ENCODE results near the gene OVOL3.

The OVOL3 gene

GRCh38 chr19:36106991-36107390 is 4.0 kb upstream of the OVOL3 start:
- H3K4me3 ChIP-seq (ENCODE audit: control insufficient read depth in 1 of 7, extremely low read depth in 1 of 7, insufficient read depth in 4 of 7, low read depth in 2 of 7, low read length in 6 of 7) = no peak overlapping the region
- DNase-seq = no peak
- WGBS (ENCODE audit: insufficient coverage) = 94% methylated on average over 4 of the region's 5 CpGs
- peaks cover 3 to 62% (median 30%) of the 10 kb centered on the region in 4 experiments for H3K36me3 ChIP-seq (ENCODE audit: control insufficient read depth in 4 of 4, insufficient read depth in 4 of 4, low read length in 3 of 4)
- no peaks in the 10 kb centered on the region for H3K4me1 ChIP-seq (ENCODE audit: control extremely low read depth in 1 of 4, control insufficient read depth in 4 of 4, insufficient read depth in 4 of 4, low read length in 3 of 4)
- CTCF ChIA-PET = interaction anchor here (1.3 kb wide), 1 partner anchor 27 kb away, joined by 5 read pairs; no protein-coding TSS in a partner anchor
- POLR2A ChIA-PET = no interaction called here
- no peaks in the 10 kb centered on the region for H3K27me3 ChIP-seq (replicated peaks in 2 of 5; ENCODE audit: control insufficient read depth in 4 of 5, insufficient read depth in 5 of 5, low read length in 4 of 5)
- no peak overlapping the region for H3K27ac ChIP-seq (ENCODE audit: insufficient read depth in 1 of 2, low read depth in 1 of 2, low read length in 2 of 2, poor library complexity in 1 of 2, severe bottlenecking in 2 of 2)
- H3K9me3 ChIP-seq (ENCODE audit: control extremely low read depth in 1 of 5, control insufficient read depth in 4 of 5, insufficient read depth in 2 of 5, low read depth in 1 of 5, low read length in 4 of 5) = no peaks in the 10 kb centered on the region

DNA sequence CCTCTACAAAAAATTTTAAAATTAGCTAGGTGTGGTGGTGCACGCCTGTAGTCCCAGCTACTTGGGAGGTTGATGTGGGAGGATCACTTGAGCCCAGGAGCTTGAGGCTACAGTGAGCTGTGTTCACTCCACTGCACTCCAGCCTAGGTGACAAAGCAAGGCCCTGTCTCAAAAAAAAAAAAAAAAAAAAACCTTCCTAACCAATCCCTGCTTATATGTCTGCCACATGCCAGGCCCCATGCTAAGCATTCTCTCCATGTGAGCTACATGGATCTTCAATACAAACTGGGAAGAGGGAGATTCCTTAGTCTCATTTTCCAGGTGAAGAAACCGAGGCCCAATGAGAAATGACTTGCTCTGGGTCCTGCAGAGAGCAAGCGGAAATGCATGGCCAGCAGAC is 2.3 kb upstream of the OVOL3 start:
- H3K36me3 ChIP-seq (ENCODE audit: control insufficient read depth in 4 of 4, insufficient read depth in 4 of 4, low read length in 3 of 4) = peaks cover 3 to 61% (median 27%) of the 10 kb centered on the region in 4 experiments
- no peak for DNase-seq
- no peak overlapping the region for H3K27ac ChIP-seq (ENCODE audit: insufficient read depth in 1 of 2, low read depth in 1 of 2, low read length in 2 of 2, poor library complexity in 1 of 2, severe bottlenecking in 2 of 2)
- 100% methylated on average over 1 of the region's 3 CpGs for WGBS (ENCODE audit: insufficient coverage)
- H3K27me3 ChIP-seq (replicated peaks in 2 of 5; ENCODE audit: control insufficient read depth in 4 of 5, insufficient read depth in 5 of 5, low read length in 4 of 5) = no peaks in the 10 kb centered on the region
- no peaks in the 10 kb centered on the region for H3K9me3 ChIP-seq (ENCODE audit: control extremely low read depth in 1 of 5, control insufficient read depth in 4 of 5, insufficient read depth in 2 of 5, low read depth in 1 of 5, low read length in 4 of 5)
- peaks cover 0 to 6% (median 5%) of the 10 kb centered on the region in 4 experiments for H3K4me1 ChIP-seq (ENCODE audit: control extremely low read depth in 1 of 4, control insufficient read depth in 4 of 4, insufficient read depth in 4 of 4, low read length in 3 of 4)
- POLR2A ChIA-PET = no interaction called here
- no peak overlapping the region for H3K4me3 ChIP-seq (ENCODE audit: control insufficient read depth in 1 of 7, extremely low read depth in 1 of 7, insufficient read depth in 4 of 7, low read depth in 2 of 7, low read length in 6 of 7)
- CTCF ChIA-PET = interaction anchor here (1.1 kb wide), 1 partner anchor 19 kb away, joined by 3 read pairs; no protein-coding TSS in a partner anchor

GRCh38 chr19:36111200-36111539 is 227 bp downstream of the OVOL3 start:
- no peak for DNase-seq
- Histone ChIP-seq H3K27me3 (replicated peaks in 2 of 5; ENCODE audit: control insufficient read depth in 4 of 5, insufficient read depth in 5 of 5, low read length in 4 of 5) (no peaks in the 10 kb centered on the region), H3K9me3 (ENCODE audit: control extremely low read depth in 1 of 5, control insufficient read depth in 4 of 5, insufficient read depth in 2 of 5, low read depth in 1 of 5, low read length in 4 of 5) (no peaks in the 10 kb centered on the region), H3K36me3 (ENCODE audit: control insufficient read depth in 4 of 4, insufficient read depth in 4 of 4, low read length in 3 of 4) (peaks cover 3 to 44% (median 17%) of the 10 kb centered on the region in 4 experiments), H3K4me3 (ENCODE audit: control insufficient read depth in 1 of 7, extremely low read depth in 1 of 7, insufficient read depth in 4 of 7, low read depth in 2 of 7, low read length in 6 of 7) (no peak overlapping the region), H3K27ac (ENCODE audit: insufficient read depth in 1 of 2, low read depth in 1 of 2, low read length in 2 of 2, poor library complexity in 1 of 2, severe bottlenecking in 2 of 2) (no peak overlapping the region), H3K4me1 (ENCODE audit: control extremely low read depth in 1 of 4, control insufficient read depth in 4 of 4, insufficient read depth in 4 of 4, low read length in 3 of 4) (peaks cover 0 to 21% (median 19%) of the 10 kb centered on the region in 4 experiments)
- ChIA-PET POLR2A (no interaction called here), CTCF (interaction anchor here (1.2 kb wide), 1 partner anchor 15 kb away, joined by 3 read pairs; no protein-coding TSS in a partner anchor)
- 95% methylated on average over 13 of the region's 13 CpGs for WGBS (ENCODE audit: insufficient coverage)

DNA sequence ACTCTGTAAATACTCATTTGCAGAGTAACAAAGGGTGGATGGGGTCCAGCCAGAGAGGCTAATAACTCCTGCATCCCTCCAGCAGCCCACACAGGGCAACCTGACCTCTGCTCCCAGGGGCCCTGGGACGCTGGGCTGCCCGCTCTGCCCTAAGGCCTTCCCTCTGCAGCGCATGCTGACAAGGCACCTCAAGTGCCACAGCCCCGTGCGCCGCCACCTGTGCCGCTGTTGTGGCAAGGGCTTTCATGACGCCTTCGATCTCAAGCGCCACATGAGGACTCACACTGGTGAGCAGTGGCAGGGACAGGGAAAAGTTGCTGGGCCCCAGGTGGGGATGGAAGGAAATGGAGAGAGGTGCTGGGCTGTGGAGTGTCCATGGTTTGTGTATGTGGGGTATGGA is 1.7 kb downstream of the OVOL3 start:
- no peak overlapping the region for H3K27ac ChIP-seq (ENCODE audit: insufficient read depth in 1 of 2, low read depth in 1 of 2, low read length in 2 of 2, poor library complexity in 1 of 2, severe bottlenecking in 2 of 2)
- no peaks in the 10 kb centered on the region for H3K9me3 ChIP-seq (ENCODE audit: control extremely low read depth in 1 of 5, control insufficient read depth in 4 of 5, insufficient read depth in 2 of 5, low read depth in 1 of 5, low read length in 4 of 5)
- H3K4me1 ChIP-seq (ENCODE audit: control extremely low read depth in 1 of 4, control insufficient read depth in 4 of 4, insufficient read depth in 4 of 4, low read length in 3 of 4) = peaks cover 0 to 25% (median 22%) of the 10 kb centered on the region in 4 experiments
- ChIA-PET CTCF (no interaction called here), POLR2A (no interaction called here)
- WGBS (ENCODE audit: insufficient coverage) = 97% methylated on average over 10 of the region's 10 CpGs
- no peak for DNase-seq
- H3K4me3 ChIP-seq (ENCODE audit: control insufficient read depth in 1 of 7, extremely low read depth in 1 of 7, insufficient read depth in 4 of 7, low read depth in 2 of 7, low read length in 6 of 7) = no peak overlapping the region
- H3K27me3 ChIP-seq (replicated peaks in 2 of 5; ENCODE audit: control insufficient read depth in 4 of 5, insufficient read depth in 5 of 5, low read length in 4 of 5) = no peaks in the 10 kb centered on the region
- peaks cover 0 to 32% (median 14%) of the 10 kb centered on the region in 4 experiments for H3K36me3 ChIP-seq (ENCODE audit: control insufficient read depth in 4 of 4, insufficient read depth in 4 of 4, low read length in 3 of 4)

GRCh38 chr19:36113425-36113824 is 2.5 kb downstream of the OVOL3 start:
- H3K27ac ChIP-seq (ENCODE audit: insufficient read depth in 1 of 2, low read depth in 1 of 2, low read length in 2 of 2, poor library complexity in 1 of 2, severe bottlenecking in 2 of 2) = peak overlapping the region in 1 of 2 experiments; percentile 89
- peaks cover 4 to 34% (median 19%) of the 10 kb centered on the region in 4 experiments for H3K36me3 ChIP-seq (ENCODE audit: control insufficient read depth in 4 of 4, insufficient read depth in 4 of 4, low read length in 3 of 4)
- DNase-seq = no peak
- H3K4me3 ChIP-seq (ENCODE audit: control insufficient read depth in 1 of 7, extremely low read depth in 1 of 7, insufficient read depth in 4 of 7, low read depth in 2 of 7, low read length in 6 of 7) = peak overlapping the region in 5 of 7 experiments; percentile 50 to 98 (median 90)
- ChIA-PET CTCF (no interaction called here), POLR2A (no interaction called here)
- 99% methylated on average over 28 of the region's 34 CpGs for WGBS (ENCODE audit: insufficient coverage)
- H3K27me3 ChIP-seq (replicated peaks in 2 of 5; ENCODE audit: control insufficient read depth in 4 of 5, insufficient read depth in 5 of 5, low read length in 4 of 5) = no peaks in the 10 kb centered on the region
- peaks cover 0 to 25% (median 22%) of the 10 kb centered on the region in 4 experiments for H3K4me1 ChIP-seq (ENCODE audit: control extremely low read depth in 1 of 4, control insufficient read depth in 4 of 4, insufficient read depth in 4 of 4, low read length in 3 of 4)
- H3K9me3 ChIP-seq (ENCODE audit: control extremely low read depth in 1 of 5, control insufficient read depth in 4 of 5, insufficient read depth in 2 of 5, low read depth in 1 of 5, low read length in 4 of 5) = no peaks in the 10 kb centered on the region

DNA sequence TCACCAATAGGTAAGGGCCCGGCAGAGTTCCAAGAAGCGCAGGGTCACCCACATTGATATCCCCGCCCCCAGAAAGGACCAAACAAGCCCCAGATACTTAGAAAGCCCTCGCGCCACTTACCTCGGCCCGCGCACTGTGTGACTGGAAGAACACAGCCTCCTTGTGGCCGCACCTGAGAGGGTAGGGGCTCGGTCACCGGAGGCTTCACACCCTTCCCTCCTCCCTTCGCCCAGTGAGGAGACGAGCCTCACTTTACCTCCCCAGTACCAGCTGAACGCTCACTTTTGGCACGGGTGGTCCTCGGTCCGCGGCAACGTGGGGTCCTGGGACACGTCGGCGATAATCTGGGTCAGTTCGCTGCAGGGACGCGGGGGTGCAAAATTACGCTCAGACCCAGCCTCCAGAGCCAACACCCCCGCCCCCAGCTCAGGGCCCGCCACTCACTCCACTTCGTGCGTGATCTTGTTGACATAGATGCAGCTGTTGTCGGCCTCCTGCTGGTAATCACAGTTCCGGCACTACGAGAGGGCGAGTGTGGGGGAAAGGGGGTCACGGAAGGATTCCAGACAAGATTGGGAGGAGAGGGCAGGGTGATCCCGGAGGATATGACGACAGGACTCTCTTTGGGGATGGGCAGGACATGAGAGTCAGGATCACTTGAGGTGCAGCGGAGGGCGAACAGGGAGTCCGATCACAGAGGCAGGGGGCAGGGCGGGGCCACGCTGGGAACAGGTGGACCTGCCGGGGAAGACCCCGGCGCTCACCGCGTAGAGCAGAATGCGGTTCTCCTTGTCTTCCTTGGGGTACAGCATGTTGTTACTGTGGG is 3.2 kb downstream of the OVOL3 start:
- peak overlapping the region; percentile 50 to 98 (median 90) for H3K4me3 ChIP-seq (ENCODE audit: control insufficient read depth in 1 of 7, extremely low read depth in 1 of 7, insufficient read depth in 4 of 7, low read depth in 2 of 7, low read length in 6 of 7)
- WGBS (ENCODE audit: insufficient coverage) = 18% methylated on average over 45 of the region's 48 CpGs
- no peaks in the 10 kb centered on the region for H3K9me3 ChIP-seq (ENCODE audit: control extremely low read depth in 1 of 5, control insufficient read depth in 4 of 5, insufficient read depth in 2 of 5, low read depth in 1 of 5, low read length in 4 of 5)
- H3K36me3 ChIP-seq (ENCODE audit: control insufficient read depth in 4 of 4, insufficient read depth in 4 of 4, low read length in 3 of 4) = peaks cover 6 to 40% (median 24%) of the 10 kb centered on the region in 4 experiments
- H3K27me3 ChIP-seq (replicated peaks in 2 of 5; ENCODE audit: control insufficient read depth in 4 of 5, insufficient read depth in 5 of 5, low read length in 4 of 5) = no peaks in the 10 kb centered on the region
- peak; percentile 19 to 44 (median 30) for DNase-seq
- peaks cover 0 to 25% (median 22%) of the 10 kb centered on the region in 4 experiments for H3K4me1 ChIP-seq (ENCODE audit: control extremely low read depth in 1 of 4, control insufficient read depth in 4 of 4, insufficient read depth in 4 of 4, low read length in 3 of 4)
- POLR2A ChIA-PET = interaction anchor here (1.2 kb wide), 1 partner anchor 25 kb away, joined by 4 read pairs; the partner anchor contains the start of gene CAPNS1
- CTCF ChIA-PET = interaction anchor here (1.2 to 5.1 kb wide), 2 partner anchors 13 to 60 kb away, joined by 3 to 25 read pairs; no protein-coding TSS in a partner anchor
- peak overlapping the region; percentile 76 to 89 for H3K27ac ChIP-seq (ENCODE audit: insufficient read depth in 1 of 2, low read depth in 1 of 2, low read length in 2 of 2, poor library complexity in 1 of 2, severe bottlenecking in 2 of 2)

Measured in common myeloid progenitor, CD34-positive (primary cell).